ENCODE measurements around the gene MAP3K6. TPM values are rescaled to one million over a fixed set of nuclear protein-coding genes. Genes with fewer than 3 reads are reported as not detected.

MAP3K6 gene
- total RNA-seq, 1 donor from 2014 or later, result 48.2 TPM

DNA sequence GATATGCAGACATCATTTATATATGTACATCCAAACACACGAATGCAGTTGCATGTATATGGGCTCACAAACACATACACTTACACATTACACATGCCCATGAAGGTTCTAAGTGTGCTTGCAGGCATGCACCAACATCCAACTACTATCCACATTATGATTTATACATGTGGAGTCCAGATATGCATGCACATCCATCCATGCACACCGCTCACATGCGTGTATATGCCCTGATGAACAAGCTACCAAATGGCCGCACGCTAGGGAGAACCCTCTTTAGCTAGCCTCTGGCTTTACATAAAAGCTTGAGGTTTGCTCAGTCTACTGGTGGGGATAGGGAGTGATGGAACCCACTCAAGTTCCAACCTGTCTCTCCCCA is 34.2 kb upstream of the MAP3K6 start:
- Mint-ChIP-seq H3K27me3 (ENCODE audit: unreplicated experiment) (no peaks in the 10 kb centered on the region), H3K9me3 (ENCODE audit: unreplicated experiment) (no peaks in the 10 kb centered on the region), H3K4me1 (ENCODE audit: unreplicated experiment) (peaks cover 50% of the 10 kb centered on the region), H3K36me3 (ENCODE audit: unreplicated experiment) (no peaks in the 10 kb centered on the region), H3K27ac (ENCODE audit: unreplicated experiment) (no peak overlapping the region), H3K4me3 (ENCODE audit: unreplicated experiment) (no peak overlapping the region)
- no peak for DNase-seq (ENCODE audit: extremely low spot score, unreplicated experiment)
- TF ChIP-seq, protein P1, sequence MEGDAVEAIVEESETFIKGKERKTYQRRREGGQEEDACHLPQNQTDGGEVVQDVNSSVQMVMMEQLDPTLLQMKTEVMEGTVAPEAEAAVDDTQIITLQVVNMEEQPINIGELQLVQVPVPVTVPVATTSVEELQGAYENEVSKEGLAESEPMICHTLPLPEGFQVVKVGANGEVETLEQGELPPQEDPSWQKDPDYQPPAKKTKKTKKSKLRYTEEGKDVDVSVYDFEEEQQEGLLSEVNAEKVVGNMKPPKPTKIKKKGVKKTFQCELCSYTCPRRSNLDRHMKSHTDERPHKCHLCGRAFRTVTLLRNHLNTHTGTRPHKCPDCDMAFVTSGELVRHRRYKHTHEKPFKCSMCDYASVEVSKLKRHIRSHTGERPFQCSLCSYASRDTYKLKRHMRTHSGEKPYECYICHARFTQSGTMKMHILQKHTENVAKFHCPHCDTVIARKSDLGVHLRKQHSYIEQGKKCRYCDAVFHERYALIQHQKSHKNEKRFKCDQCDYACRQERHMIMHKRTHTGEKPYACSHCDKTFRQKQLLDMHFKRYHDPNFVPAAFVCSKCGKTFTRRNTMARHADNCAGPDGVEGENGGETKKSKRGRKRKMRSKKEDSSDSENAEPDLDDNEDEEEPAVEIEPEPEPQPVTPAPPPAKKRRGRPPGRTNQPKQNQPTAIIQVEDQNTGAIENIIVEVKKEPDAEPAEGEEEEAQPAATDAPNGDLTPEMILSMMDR (IDR thresholded peaks at IDR 0.05), result no peak

DNA sequence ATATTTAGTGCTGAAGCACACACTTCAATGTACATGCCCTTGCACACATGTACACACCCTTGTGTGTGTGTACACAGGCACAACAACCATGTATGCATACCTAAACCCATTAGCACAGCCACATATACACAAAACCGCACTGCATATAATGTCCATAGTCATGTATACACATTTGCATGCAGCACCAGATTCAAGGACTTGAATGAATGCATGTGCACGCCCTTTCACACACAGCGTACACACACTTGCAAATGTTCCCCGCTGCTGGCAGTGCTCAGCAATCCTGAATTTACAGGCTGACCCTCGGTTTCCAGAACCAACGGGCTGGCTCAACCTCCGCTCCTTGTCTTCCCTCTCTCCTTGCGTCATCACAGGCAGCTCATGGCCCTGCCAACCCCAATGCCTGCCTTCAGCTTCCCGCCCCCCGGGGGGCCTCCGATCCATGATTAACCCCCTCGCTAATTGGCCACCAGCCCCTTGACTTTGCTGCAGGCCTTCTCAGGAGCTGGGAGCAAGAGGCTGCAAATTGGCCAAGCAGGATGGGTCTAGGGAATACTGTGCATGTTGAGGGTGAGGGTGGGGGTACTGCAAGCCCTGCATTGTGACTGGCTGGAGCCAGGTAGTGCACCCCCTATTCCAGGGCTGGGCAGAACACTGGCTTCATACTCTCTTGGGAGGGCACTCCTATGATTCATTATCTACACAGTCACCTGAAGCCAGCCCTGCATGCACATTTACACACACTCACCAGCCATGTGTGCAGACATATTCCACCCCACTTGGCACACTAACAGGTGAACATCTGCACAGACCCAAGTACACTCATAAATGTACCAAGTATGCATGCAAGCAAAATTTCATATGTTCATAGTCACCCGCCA is 33.6 kb upstream of the MAP3K6 start:
- Mint-ChIP-seq H3K4me3 (ENCODE audit: unreplicated experiment) (no peak overlapping the region), H3K27ac (ENCODE audit: unreplicated experiment) (no peak overlapping the region), H3K27me3 (ENCODE audit: unreplicated experiment) (no peaks in the 10 kb centered on the region), H3K9me3 (ENCODE audit: unreplicated experiment) (no peaks in the 10 kb centered on the region), H3K4me1 (ENCODE audit: unreplicated experiment) (peaks cover 47% of the 10 kb centered on the region), H3K36me3 (ENCODE audit: unreplicated experiment) (no peaks in the 10 kb centered on the region)
- no peak for DNase-seq (ENCODE audit: extremely low spot score, unreplicated experiment)
- TF ChIP-seq, protein P1 (IDR thresholded peaks at IDR 0.05), result no peak

DNA sequence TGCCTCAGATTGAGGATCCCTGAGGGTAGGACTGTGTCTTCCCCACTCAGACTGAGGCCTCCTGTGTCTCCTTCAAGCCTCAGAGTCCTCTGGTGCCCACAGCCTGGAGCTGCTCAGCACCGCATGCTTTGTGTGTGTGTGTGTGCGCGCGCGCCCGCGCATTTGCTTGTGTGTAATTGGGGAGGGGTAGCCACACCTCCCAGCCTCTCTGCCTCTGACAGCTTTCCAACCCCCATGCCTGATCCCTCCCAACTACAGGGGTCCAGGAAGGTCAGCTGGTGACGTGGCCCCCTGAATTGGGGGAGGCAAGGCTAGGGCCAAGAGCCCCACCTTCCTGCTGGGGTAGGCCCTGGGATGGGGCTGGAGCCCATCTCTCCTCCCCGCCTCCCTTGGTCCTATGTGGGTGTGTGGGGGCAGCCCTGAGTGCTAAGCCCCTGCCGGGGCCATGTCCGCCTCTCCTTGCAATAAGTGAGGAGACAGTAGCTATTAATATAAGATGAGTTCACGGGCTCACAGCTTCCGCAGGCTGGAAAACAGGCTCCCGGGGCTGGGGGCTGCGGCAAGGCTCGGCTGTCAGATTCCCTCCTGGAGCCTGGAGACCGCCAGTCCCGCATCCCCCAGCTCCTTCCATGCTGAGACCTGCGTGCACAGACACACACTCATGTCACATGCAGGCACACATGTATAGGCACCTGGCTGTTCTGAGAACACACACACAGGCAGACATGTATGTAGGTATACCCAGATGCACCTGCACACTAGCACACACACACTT is 32.7 kb upstream of the MAP3K6 start:
- no peak for DNase-seq (ENCODE audit: extremely low spot score, unreplicated experiment)
- Mint-ChIP-seq H3K36me3 (ENCODE audit: unreplicated experiment) (no peaks in the 10 kb centered on the region), H3K4me1 (ENCODE audit: unreplicated experiment) (peaks cover 41% of the 10 kb centered on the region), H3K27ac (ENCODE audit: unreplicated experiment) (peak overlapping the region; percentile 14), H3K4me3 (ENCODE audit: unreplicated experiment) (no peak overlapping the region), H3K27me3 (ENCODE audit: unreplicated experiment) (no peaks in the 10 kb centered on the region), H3K9me3 (ENCODE audit: unreplicated experiment) (no peaks in the 10 kb centered on the region)
- TF ChIP-seq, protein P1 (IDR thresholded peaks at IDR 0.05), result no peak

DNA sequence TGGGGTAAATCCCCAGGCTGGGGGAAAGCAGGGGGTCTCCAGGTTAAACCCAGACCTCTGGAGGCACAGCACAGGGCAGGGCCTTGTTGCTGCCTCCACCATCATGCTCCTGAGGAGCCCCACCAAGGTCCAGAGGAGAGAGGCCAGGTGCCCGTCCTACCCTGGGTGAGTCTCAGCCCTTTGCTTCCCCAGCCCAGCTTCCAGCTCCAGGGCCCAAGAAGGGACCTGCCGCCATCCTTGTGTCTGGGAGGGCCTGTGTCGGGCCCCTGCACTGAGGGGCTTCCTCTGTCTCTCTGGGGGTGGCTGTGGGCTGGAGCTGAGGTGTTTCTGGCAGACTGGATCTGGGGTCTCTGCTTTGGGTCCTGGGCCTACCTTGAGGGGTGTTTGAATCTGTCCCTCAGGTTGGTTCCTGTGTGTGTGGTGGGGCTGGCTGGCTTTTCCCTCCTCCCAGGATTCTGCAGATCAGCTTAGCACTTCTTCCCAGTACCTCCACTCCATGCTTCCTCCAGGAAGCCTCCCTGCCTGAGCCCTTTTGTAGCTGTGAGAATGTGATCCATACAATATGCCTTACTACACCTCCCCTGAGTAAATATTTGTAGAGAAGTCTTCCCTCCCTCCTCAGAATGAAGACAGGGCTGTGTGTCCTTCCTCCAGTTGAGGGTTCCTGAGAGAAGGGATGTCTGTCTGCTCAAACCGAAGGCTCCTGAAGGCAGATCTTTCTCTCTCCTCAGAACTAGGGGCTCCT is 31.8 kb upstream of the MAP3K6 start:
- TF ChIP-seq, protein P1 (IDR thresholded peaks at IDR 0.05), result no peak
- H3K36me3 Mint-ChIP-seq (ENCODE audit: unreplicated experiment), result no peaks in the 10 kb centered on the region
- no peak overlapping the region for H3K4me3 Mint-ChIP-seq (ENCODE audit: unreplicated experiment)
- no peaks in the 10 kb centered on the region for H3K9me3 Mint-ChIP-seq (ENCODE audit: unreplicated experiment)
- no peak for DNase-seq (ENCODE audit: extremely low spot score, unreplicated experiment)
- H3K27me3 Mint-ChIP-seq (ENCODE audit: unreplicated experiment), result no peaks in the 10 kb centered on the region
- H3K4me1 Mint-ChIP-seq (ENCODE audit: unreplicated experiment), result peaks cover 32% of the 10 kb centered on the region
- H3K27ac Mint-ChIP-seq (ENCODE audit: unreplicated experiment), result peak overlapping the region; percentile 14
